ENCODE results near the gene DDI1.

DDI1 gene

GRCh38 chr11:104036588-104036987 is at the start of gene DDI1:
TSS of gene DDI1 (plus strand) at chr11:104036640. CDS start at chr11:104036823, 183 bp downstream.
- DNase-seq (ENCODE audit: low read depth in 2 of 2), result no peak

- no peak for DNase-seq (ENCODE audit: low read depth in 2 of 2)
These were observed 48.5 kb upstream of the DDI1 start for GRCh38 chr11:103987629-103988594.

DNA sequence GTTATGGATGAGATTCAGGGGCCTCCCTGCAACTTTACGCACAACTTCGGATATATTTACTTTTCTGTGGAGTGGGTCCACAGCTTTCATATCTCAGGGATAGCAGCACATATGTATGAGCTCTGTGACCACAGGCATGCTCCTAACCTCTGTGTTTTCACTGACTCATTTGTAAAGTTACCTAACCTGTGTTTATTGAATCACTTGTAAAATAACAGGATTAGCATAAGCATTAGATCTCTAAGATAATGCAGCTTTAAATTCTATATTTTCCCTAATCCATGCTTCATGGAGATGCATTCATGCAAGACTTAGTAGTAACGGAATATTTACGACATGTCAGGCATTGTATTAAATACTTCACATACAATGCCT is 47.9 kb upstream of the DDI1 start:
- no peak for DNase-seq (ENCODE audit: low read depth in 2 of 2)

DNA sequence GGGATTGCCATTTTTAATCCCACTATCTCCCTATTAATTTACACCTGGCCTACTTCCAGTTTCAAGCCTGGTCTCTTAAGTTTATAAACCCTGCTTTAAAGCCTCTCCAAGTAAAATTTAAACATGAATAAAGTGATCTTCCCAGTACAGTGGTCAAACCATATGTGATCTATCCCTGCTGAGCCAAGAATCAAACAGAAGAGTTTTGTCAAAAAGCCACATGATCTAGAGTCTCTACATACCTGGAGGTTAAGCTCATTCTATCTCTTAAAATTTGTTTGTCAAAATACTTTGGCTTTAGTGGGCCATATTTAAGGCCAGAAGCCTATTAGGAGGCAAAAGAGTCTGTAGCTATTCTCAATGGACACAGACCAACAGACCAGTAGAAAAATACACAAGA is 42.9 kb upstream of the DDI1 start:
- DNase-seq (ENCODE audit: low read depth in 2 of 2), result no peak

- no peak for DNase-seq (ENCODE audit: low read depth in 2 of 2)
These were observed 42.3 kb upstream of the DDI1 start for GRCh38 chr11:103994094-103994493.

DNA sequence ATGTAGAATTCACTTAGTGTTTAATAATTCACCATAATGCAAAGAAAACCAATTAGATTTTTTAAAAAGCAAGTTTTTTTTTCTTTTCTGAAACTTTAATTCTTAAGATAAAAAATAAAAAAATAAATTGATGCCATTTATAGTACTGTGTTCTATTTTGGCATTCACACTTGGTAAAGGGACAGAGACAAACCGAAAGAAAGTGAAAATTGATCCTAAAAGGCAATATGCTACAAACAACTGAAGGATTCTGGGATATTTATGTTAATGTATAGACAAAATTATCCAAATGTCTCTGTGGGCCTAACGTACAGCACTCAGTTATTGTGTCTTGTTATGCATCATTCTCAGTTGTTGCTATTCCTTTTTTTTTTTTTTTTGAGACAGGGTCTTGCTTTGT is 41.9 kb upstream of the DDI1 start:
- DNase-seq (ENCODE audit: low read depth in 2 of 2), result no peak

GRCh38 chr11:103995896-103996295 is 40.5 kb upstream of the DDI1 start:
- no peak for DNase-seq (ENCODE audit: low read depth in 2 of 2)

DNA sequence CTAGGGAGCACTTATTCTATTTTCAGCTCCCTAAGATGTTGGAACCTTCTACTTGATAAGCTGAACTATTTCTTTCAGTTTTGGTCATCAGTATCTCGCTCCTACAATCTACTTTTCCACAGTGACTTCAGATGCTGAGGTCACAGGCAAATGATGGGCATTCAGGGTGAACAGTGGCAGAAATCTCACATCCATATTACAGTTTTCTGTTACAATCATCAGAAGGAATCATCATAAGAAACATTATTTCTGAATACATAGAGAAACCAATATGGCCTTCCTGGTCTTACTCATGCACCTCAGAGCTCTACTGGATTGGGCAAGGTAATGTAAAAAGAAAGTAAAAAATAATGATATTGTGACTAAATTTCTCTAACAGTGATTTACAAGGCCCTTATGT is 39.4 kb upstream of the DDI1 start:
- DNase-seq (ENCODE audit: low read depth in 2 of 2), result no peak

DNA sequence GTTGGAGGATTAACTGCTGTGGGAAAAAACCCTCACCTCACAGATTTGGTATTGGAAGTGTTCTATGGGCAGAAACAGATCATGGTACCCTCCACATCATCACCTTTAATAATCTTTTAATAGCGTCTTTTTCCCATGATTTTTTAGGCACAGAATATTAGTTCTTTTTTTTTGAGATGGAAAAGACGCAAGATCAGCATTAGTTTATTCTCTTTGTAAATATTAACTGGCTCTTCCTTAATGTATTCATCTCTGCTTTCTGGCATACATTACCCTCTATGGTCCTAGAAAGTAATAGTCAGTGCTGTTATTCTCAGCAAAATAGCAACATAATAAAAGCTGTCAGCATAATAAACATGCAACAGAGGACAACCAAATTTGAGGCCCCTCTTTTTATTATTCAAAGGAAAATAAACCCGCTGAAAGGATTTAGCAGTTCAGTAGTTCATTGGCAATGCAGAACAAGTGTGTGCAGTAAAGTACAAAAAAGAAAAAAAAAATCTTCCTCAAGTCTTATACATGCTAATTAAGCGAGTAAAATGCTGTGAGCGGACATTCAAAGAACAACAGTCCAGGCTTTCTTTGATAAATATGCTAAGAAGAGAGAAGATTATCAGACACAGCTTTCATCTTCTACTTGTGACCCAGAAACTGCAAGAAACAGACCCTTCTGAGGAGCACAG is 37.5 kb upstream of the DDI1 start:
- no peak for DNase-seq (ENCODE audit: low read depth in 2 of 2)

DNA sequence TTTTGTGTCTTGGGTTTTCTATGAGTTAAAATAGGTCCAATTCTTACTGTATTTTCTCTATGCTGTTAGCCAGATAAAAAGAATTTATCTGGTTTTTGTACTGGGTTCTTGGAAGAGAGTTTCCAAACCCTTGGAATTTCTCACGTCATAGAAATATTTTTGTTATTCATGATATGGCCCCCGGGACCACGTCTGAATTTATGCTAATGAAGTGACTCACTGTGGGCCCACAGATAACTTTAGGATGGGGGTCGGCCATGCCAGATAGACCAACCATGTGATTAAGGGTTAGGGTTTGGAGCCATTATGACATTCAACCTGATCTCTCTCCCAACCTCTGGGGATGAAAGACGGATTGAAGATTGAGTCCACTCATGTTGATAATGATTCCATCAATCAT is 35.6 kb upstream of the DDI1 start:
- no peak for DNase-seq (ENCODE audit: low read depth in 2 of 2)

DNA sequence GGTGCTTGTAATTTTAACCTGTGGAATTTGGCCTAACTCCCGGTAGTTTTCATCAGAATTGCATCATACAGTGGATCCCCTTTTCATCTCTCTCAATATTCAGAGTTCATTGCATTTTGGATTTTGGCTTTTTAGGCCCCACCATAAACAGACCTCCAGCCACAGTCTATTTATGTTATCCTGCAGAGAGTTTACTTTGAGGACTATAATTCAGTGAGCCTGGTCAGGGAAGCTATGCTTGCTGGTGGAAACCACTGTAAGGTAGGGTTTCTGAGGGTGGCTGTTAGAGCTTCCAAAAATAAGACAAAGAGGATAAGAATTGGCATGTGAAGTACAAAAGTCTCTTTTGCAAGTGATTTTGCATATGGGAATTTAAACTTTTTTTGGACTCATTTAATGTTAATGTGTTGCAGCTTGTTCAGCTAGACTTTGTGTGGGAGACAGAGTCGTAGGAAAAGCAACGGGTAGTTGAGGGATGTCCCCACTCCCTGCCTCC is 34.8 kb upstream of the DDI1 start:
- DNase-seq (ENCODE audit: low read depth in 2 of 2), result no peak

- DNase-seq (ENCODE audit: low read depth in 2 of 2), result no peak
These were observed 32.9 kb upstream of the DDI1 start for GRCh38 chr11:104003491-104003890.

DNA sequence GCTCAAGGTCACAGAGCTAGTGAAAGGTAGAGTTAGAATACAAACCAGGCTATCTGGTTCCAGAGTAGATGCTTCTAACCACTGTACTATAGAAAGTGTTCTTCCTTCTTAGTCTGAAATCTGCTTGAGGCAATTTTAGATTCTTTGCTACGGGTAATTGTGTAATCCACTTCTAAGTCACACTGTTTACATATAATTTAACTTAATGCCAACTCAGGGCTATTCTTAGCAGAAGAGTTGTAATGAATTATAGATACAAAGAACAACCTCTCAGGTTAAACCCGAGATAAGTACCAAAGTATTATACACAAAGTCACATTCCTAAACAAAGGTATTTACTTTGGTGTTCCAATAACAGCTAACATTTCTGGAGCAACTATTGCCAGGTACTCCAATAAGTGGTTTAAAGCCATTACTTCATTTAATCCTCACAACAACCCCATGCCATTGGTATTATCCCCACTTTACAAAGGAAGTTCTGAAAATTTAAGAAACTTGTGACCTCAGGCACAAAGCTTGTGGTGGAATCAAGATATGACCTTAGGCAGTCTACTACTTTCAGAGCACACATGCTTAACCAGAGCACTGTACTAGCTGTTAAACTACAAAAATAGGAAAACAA is 31.1 kb upstream of the DDI1 start:
- no peak for DNase-seq (ENCODE audit: low read depth in 2 of 2)

DNA sequence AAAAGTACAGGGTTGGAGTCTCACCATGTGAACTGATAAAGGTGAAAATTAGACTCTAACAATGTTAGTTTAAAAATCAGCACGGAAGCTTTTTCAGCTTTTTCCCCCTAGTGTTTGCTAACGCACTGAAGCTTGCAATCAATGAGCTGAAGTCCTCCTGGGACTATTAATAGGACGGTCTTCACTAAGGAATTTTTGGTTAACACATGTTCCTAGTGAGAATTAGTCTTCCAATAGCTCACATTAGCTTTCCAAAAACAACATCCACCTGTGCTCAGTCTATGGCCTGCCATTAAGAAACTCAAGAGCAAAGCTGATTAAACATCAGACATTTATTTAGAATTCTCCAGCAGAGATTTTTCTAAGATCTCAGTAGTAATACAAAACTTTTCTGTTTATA is 26.7 kb upstream of the DDI1 start:
- no peak for DNase-seq (ENCODE audit: low read depth in 2 of 2)

- DNase-seq (ENCODE audit: low read depth in 2 of 2), result no peak
These were observed 25.4 kb upstream of the DDI1 start for GRCh38 chr11:104011044-104011443.

DNA sequence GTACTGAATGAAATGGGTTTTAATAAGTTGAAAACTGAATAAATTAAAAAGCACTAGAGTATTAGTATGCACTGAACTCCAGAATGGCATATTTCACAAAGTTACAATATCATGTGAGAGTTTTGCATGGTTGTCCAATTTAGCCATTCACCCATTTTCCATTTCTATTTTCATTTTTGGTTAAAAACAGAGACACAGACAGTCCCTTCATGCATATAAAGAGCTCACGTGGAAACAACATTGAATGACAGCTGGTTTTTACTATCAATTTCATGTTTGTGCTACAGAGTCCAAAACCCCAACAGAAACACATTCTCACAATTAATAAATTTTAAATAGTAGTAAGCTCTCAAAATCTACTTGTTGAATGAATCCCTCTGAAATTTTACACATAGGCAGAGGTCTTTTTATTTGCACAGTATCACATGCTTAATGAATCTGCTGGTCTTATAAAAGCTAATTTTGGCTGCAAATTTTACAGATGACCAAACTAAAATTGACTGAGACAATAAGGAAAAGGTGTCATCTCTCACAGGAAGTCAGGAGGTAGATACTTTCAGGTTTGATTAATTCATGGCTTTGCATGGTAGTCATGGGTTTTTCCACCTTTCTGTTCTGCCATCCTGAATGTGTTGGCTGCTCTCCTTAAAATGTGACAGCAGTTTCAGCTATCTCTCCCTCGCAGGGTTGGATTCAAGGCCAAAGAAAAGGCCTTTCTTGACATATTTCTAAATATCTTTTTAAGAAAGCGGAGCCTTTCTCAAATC is 20.6 kb upstream of the DDI1 start:
- no peak for DNase-seq (ENCODE audit: low read depth in 2 of 2)

GRCh38 chr11:104024572-104024971 is 11.9 kb upstream of the DDI1 start:
- DNase-seq (ENCODE audit: low read depth in 2 of 2), result no peak

- no peak for DNase-seq (ENCODE audit: low read depth in 2 of 2)
These were observed 7.8 kb upstream of the DDI1 start for GRCh38 chr11:104028476-104029263.

- DNase-seq (ENCODE audit: low read depth in 2 of 2), result no peak
These were observed 3.3 kb upstream of the DDI1 start for GRCh38 chr11:104033134-104033533.

DNA sequence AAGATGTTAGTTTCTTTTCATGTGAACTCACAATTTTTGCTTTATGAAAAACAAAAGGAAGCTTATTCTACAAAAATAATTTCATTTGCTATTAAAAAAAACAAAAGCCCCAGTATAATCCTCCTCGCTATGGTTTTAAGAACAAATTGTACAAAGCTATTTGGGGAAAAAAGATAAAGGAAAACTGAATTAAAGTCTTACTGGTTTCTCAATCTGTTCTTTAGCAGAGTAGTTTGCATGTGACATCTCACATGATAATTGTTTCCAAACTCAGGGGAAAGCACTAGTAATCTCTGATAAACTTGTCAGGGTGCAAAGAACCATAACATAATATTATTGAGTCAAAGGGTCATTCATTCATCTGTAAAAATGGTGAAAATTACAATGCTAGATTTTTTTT is 2.9 kb upstream of the DDI1 start:
- no peak for DNase-seq (ENCODE audit: low read depth in 2 of 2)

- no peak for DNase-seq (ENCODE audit: low read depth in 2 of 2)
These were observed 555 bp downstream of the DDI1 start for GRCh38 chr11:104036995-104037394.
